GM21528 (cell line): ENCODE results near the gene IFT122.

Source experiments
- ATAC-seq: cut with Tn5 transposase; IDR thresholded peaks from one replicate; pipeline ENCODE4 v1.9.1; 2021; ENCODE audit warnings: mild to moderate bottlenecking, moderate library complexity; ENCODE audit not compliant: unreplicated experiment, low FRiP score

Gene IFT122

DNA sequence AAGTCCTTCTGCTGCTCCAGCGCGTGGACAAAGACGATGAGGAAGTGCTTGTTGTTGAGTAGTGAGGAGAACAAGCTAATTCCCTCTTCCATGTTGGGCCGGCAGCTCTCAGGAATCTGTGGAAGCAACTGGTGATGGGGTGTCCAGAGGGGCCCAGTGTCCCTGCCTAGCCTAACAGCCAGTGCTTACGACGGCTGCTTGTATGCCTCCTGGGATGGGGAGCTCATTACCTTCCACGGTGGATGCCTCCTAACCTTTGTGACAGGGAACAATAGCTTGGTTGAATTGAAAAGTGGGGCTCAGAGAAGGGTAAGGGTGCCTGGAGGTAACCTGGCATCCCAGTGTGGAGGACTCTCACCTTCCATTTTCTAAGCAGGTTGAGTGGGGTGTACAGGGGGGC is 125.9 kb downstream of the IFT122 start:
- ATAC-seq: no peak

DNA sequence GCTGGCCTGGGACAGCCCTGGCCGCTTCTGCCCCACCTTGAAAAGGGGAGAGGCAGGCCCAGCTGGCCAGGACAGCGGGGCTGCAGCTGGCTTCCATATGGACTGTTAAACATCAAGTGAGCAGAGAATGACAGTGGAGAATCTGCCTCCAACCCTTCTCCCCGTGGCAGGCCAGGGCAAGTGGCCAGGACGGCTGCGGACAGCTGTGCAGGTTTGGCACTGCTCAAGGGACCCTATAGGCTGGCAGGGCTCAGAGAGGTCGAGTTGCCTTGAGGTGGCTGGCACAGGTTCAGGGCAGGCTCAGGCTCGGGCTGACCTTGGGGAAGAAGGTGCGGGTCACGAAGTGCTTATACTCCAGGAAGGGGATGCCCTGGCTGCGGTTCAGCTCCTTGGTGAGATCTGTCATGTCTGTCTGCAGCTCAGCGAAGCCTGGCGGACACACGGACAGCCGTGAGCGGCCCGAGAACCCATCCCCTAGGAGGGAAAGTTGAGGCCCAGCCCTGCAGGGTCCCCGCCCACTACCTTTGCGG is 127.2 kb downstream of the IFT122 start:
- no peak for ATAC-seq

DNA sequence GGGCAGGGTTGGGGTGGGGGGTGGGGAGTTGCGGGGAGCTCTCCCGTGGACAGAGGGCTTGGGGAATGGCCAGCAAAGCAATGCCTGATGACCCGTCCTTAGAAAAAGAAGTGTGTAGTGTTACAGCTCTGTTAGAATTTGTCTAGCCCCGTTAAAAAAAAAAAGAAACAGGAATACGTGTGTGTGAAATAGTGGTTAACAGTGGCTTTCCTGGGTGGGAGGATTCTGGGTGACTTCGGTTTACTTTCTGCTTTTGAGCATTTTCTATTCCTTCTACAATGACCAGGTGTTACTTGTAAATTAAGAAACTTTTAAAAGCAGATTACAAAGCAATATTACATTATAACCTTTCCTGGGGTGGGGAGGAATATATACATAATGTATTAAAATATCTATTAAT is 127.9 kb downstream of the IFT122 start:
- ATAC-seq: no peak

DNA sequence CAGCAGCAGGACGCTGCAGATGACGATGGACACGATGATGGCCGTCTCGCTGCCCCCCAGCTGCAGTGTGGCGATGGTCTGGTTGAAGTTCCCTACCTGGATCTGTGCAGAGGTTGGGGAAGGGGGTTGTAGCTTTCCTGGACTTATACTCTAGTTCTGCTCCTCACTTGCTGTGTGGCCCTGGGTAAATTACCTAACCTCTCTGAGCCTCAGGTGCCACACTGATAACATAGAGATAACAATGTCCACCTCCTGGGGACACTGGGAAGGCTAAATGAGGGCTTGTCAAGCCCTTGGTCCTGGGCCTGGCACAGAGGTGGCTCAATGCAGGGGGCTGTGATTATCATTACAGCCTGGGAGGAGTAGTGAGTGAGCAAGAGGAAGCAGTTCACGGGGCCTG is 129.8 kb downstream of the IFT122 start:
- ATAC-seq: no peak
